ACHN (cell line): ENCODE data around the gene VSIG10L2.
"Not testable (repeated sequence)": the region's sequence is repeated elsewhere in the genome, so short reads cannot be mapped to it uniquely, and the experiment has no call there.

Experiments
- DNase-seq: peaks from one replicate; pipeline ENCODE4 v3.0.0-alpha.2; 2015
- in situ Hi-C: cut with HindIII; loops from 2 replicates; pipeline ENCODE4 v1.10.0; 2017; ENCODE audit warnings: low sequenced_read_pairs, low pct_ligation_motif_present, low pct_unique_long_range_greater_than_20kb

Gene VSIG10L2

DNA sequence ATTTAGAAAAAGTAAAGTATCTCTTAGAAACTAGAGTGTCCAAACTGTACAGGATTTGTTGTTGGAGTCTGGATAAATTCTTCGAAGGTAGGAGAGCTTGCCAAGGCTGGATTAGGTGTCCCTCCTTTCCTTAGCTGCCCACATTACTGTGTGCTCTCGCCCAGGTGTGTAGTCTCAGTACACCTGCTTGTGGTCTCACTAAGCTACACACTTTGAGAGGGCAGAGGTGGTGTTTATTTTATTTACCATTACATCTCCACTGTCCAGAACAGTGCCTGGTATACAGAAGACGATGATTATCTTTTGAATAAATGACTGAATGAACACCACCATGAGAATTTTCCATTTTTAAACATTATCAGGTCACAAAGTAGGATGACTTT, 36.5 kb downstream of the VSIG10L2 start:
- in situ Hi-C loops: no loop called here

GRCh38 chr11:125985956-125986355, 40.1 kb downstream of the VSIG10L2 start:
- DNase-seq, in situ Hi-C loops: not testable (repeated sequence)

More for the DNA sequence above, 36.5 kb downstream of the VSIG10L2 start:
- no peak for DNase-seq

DNA sequence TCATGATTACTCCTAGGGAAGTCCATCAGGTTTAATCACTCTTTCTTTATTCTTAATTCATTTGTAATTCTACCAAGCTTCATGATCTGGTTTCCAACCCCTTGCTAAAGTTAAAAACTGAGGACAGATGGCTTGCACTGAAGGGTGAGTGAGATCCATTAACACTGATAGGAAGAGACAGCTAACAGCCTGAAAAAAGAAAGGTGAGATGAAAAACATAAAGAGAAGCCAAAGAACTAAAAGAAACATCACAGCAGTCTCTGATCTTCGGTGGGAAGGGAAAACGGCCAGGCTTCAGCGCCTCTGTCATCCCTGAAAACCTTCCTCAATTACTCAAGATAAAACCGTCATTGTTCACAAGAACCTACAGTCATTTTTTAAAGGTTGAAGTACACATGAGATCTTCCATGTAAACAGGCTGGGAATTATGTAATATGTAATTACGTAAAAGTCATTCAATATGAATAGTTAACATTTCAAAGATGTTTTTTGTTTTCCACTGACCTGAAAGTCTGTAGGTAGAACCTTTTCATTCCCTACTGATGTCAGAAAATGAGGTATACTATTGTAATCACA, 41.3 kb downstream of the VSIG10L2 start:
- DNase-seq: no peak
- in situ Hi-C loops: no loop called here

DNA sequence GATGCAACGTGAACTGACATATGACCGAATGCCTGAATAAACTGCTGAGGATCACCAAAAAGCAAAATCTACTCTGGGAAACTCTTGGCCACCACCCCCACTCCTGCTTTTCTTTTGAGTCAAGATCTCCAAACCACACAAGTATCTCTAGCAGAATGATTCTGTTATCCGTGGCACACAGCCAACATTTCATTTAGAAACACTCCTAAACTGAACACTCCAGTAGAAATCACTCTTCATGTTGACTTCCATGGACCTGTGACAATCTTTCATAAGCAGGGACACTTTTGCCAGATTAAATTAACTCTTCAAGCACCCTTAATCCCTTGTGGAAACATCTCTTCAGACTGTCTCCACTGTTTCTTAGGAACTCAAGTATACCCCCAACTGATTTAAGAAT, 44.4 kb downstream of the VSIG10L2 start:
- in situ Hi-C loops: no loop called here
- DNase-seq: no peak

DNA sequence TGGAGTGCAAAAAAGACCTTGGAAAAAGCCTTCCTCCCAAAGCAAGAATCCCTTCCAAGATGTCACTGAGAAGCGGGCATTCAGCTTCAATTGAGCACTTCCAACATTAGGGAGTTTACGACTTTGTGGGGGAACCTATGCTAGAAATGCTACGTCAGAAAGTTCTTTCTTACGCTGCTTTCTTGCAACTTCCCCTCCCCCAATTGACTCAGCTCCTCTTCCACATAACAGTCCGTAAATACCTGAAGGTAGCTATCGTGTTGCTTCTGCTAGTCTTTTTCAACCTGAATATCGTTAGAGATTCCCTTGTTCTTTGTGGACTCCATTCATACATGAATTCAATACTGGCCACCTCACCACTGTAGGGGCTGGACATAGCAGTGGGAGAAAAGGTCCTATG, 47.0 kb downstream of the VSIG10L2 start:
- DNase-seq: no peak
- in situ Hi-C loops: no loop called here

GRCh38 chr11:125994509-125994908, 48.7 kb downstream of the VSIG10L2 start:
- in situ Hi-C loops: no loop called here
- no peak for DNase-seq

DNA sequence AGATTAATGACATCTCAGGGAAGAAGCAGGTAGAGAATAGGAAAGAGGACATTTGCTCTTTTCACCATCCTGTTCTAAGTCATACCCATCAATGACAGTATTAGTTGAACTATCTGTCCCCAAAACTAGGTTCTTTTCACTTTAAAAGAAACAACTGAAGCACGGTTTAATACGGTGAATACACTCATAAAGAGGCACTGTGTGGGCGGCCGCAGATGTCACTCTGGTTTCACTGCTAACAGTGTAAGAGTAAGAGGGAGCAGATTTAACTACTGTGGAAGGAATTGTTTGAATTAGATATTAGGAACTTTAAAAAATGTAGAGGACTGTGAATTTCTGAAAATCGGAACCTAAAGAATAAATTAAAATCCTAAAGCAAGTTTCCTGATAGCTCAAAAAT, 49.5 kb downstream of the VSIG10L2 start:
- no peak for DNase-seq
- in situ Hi-C loops: no loop called here

- in situ Hi-C loops: no loop called here
- DNase-seq: no peak
Observed at GRCh38 chr11:125998267-125998666, 52.4 kb downstream of the VSIG10L2 start.

- no peak for DNase-seq
- in situ Hi-C loops: no loop called here
Observed at GRCh38 chr11:125999234-125999880, 53.5 kb downstream of the VSIG10L2 start.

- DNase-seq: no peak
- in situ Hi-C loops: no loop called here
Observed at GRCh38 chr11:126002181-126002580, 56.3 kb downstream of the VSIG10L2 start.
